ENCODE measurements around the gene POP7.

Gene POP7

DNA sequence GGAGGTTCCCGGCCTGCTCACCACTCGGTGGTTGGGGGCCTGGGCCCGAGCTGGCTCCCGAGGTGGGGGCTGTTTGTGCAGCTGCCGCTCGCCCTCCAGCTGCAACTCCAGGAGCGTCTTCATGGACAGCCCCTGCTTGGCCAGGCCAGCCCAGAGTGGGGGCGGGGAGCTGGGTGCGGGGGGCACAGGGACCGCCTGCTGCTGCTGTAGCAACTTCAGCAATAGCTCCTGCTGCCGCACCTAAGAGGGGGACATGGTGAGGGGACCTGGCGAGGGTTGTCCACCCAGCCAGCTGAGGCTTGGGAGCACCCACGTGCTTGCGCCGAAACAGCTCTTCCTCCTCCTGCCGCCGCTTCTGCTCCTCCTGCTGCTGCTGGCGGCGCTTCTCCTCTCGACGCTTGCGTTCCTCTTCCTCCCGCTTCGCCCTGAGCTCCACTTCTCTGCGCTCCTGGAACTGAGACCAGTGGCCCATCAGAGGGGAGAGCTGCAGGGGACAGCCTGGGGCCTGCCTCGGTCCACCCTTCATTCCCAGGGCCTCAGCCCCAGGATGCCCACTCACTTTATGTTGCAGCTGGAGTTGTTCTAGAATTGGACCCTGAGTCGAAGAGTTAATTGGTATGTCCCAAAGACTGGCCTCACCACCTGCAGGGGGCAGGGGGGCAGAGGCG, 22.8 kb upstream of the POP7 start:
- ATAC-seq = no peak
- TF ChIP-seq PPARA (CRISPR knock-in tag; IDR thresholded peaks at IDR 0.05; ENCODE audit: borderline replicate concordance) = no peak
- no peak for TF ChIP-seq ISL1 (CRISPR knock-in tag; IDR thresholded peaks at IDR 0.05)
- TF ChIP-seq, protein P1, sequence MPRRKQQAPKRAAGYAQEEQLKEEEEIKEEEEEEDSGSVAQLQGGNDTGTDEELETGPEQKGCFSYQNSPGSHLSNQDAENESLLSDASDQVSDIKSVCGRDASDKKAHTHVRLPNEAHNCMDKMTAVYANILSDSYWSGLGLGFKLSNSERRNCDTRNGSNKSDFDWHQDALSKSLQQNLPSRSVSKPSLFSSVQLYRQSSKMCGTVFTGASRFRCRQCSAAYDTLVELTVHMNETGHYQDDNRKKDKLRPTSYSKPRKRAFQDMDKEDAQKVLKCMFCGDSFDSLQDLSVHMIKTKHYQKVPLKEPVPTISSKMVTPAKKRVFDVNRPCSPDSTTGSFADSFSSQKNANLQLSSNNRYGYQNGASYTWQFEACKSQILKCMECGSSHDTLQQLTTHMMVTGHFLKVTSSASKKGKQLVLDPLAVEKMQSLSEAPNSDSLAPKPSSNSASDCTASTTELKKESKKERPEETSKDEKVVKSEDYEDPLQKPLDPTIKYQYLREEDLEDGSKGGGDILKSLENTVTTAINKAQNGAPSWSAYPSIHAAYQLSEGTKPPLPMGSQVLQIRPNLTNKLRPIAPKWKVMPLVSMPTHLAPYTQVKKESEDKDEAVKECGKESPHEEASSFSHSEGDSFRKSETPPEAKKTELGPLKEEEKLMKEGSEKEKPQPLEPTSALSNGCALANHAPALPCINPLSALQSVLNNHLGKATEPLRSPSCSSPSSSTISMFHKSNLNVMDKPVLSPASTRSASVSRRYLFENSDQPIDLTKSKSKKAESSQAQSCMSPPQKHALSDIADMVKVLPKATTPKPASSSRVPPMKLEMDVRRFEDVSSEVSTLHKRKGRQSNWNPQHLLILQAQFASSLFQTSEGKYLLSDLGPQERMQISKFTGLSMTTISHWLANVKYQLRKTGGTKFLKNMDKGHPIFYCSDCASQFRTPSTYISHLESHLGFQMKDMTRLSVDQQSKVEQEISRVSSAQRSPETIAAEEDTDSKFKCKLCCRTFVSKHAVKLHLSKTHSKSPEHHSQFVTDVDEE (CRISPR knock-in tag; IDR thresholded peaks at IDR 0.05) = no peak
- no peak for TF ChIP-seq BACH2 (CRISPR knock-in tag; IDR thresholded peaks at IDR 0.05; ENCODE audit: borderline replicate concordance)
- TF ChIP-seq ZNF565 (CRISPR knock-in tag; conservative IDR thresholded peaks at IDR 0.05; ENCODE audit: low read depth) = no peak
- no peak for TF ChIP-seq ARNTL (CRISPR knock-in tag; IDR thresholded peaks at IDR 0.05; ENCODE audit: borderline replicate concordance, low read depth)
- TF ChIP-seq TCF4 (CRISPR knock-in tag; IDR thresholded peaks at IDR 0.05; ENCODE audit: borderline replicate concordance) = no peak
- TF ChIP-seq CSDC2 (CRISPR knock-in tag; IDR thresholded peaks at IDR 0.05) = no peak
- TF ChIP-seq, protein P2, sequence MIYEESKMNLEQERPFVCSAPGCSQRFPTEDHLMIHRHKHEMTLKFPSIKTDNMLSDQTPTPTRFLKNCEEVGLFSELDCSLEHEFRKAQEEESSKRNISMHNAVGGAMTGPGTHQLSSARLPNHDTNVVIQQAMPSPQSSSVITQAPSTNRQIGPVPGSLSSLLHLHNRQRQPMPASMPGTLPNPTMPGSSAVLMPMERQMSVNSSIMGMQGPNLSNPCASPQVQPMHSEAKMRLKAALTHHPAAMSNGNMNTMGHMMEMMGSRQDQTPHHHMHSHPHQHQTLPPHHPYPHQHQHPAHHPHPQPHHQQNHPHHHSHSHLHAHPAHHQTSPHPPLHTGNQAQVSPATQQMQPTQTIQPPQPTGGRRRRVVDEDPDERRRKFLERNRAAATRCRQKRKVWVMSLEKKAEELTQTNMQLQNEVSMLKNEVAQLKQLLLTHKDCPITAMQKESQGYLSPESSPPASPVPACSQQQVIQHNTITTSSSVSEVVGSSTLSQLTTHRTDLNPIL (CRISPR knock-in tag; IDR thresholded peaks at IDR 0.05; ENCODE audit: low read depth) = no peak
- TF ChIP-seq ZC3H10 (CRISPR knock-in tag; IDR thresholded peaks at IDR 0.05) = no peak
- TF ChIP-seq, protein P3, sequence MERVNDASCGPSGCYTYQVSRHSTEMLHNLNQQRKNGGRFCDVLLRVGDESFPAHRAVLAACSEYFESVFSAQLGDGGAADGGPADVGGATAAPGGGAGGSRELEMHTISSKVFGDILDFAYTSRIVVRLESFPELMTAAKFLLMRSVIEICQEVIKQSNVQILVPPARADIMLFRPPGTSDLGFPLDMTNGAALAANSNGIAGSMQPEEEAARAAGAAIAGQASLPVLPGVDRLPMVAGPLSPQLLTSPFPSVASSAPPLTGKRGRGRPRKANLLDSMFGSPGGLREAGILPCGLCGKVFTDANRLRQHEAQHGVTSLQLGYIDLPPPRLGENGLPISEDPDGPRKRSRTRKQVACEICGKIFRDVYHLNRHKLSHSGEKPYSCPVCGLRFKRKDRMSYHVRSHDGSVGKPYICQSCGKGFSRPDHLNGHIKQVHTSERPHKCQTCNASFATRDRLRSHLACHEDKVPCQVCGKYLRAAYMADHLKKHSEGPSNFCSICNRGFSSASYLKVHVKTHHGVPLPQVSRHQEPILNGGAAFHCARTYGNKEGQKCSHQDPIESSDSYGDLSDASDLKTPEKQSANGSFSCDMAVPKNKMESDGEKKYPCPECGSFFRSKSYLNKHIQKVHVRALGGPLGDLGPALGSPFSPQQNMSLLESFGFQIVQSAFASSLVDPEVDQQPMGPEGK (CRISPR knock-in tag; IDR thresholded peaks at IDR 0.05; ENCODE audit: borderline replicate concordance) = no peak
- no peak for TF ChIP-seq TOX (CRISPR knock-in tag; IDR thresholded peaks at IDR 0.05; ENCODE audit: borderline replicate concordance)
- TF ChIP-seq SNAI2 (CRISPR knock-in tag; IDR thresholded peaks at IDR 0.05) = no peak
- TF ChIP-seq ZFP30 (CRISPR knock-in tag; IDR thresholded peaks at IDR 0.05) = no peak
- TF ChIP-seq, protein P4, sequence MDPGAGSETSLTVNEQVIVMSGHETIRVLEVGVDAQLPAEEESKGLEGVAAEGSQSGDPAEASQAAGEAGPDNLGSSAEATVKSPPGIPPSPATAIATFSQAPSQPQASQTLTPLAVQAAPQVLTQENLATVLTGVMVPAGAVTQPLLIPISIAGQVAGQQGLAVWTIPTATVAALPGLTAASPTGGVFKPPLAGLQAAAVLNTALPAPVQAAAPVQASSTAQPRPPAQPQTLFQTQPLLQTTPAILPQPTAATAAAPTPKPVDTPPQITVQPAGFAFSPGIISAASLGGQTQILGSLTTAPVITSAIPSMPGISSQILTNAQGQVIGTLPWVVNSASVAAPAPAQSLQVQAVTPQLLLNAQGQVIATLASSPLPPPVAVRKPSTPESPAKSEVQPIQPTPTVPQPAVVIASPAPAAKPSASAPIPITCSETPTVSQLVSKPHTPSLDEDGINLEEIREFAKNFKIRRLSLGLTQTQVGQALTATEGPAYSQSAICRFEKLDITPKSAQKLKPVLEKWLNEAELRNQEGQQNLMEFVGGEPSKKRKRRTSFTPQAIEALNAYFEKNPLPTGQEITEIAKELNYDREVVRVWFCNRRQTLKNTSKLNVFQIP (CRISPR knock-in tag; IDR thresholded peaks at IDR 0.05; ENCODE audit: borderline replicate concordance, low read depth) = no peak
- no peak for TF ChIP-seq OSR1 (CRISPR knock-in tag; IDR thresholded peaks at IDR 0.05)

DNA sequence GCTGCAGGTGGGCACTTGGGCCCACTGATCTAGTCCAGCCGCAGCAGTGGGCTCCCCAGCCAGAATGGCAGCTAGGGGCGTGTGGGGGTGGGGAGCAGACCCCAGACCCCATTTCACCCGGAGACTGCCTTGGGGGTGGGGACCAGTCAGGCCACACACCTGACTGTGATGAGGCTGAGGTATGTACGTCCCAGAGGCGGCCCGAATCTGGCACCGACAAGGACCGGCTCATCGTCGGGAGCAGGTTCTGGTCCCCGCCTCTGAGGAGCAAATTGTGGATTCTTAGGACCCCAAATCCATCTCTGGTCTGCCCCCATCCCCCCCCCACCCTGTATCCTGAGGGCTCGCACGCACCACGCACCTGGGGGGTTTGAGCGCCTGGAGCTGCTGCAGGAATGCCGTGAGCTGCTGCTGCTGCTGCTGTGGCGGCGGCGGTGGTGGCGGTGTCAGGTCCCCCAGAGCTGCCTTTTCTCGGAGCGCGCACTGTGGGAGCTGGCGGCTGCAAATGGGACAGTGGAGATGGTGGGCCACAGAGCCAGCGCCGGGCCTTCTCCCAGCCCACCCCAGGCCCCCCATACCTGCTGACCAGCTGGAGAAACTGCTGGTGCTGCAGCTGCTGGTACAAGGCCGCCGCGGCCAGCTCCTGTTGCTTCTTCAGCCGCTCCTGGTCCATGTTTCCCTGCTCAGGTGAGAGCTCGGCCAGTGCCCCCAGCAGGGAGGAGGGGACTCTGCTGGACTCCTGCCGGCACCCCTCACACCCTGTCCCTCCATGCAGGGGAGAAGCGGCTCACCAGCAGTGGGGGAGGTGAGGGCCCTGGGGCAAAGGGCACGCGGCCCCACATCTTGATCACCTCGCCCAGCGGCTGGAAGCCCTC, 22.0 kb upstream of the POP7 start:
- no peak for ATAC-seq
- TF ChIP-seq ESRRG (CRISPR knock-in tag; IDR thresholded peaks at IDR 0.05) (no peak), GLIS3 (CRISPR knock-in tag; IDR thresholded peaks at IDR 0.05) (no peak), SNAI2 (CRISPR knock-in tag; IDR thresholded peaks at IDR 0.05) (no peak), ZNF70 (CRISPR knock-in tag; IDR thresholded peaks at IDR 0.05) (no peak), ARNTL (CRISPR knock-in tag; IDR thresholded peaks at IDR 0.05; ENCODE audit: borderline replicate concordance, low read depth) (no peak), BACH2 (CRISPR knock-in tag; IDR thresholded peaks at IDR 0.05; ENCODE audit: borderline replicate concordance) (no peak), RARB (CRISPR knock-in tag; IDR thresholded peaks at IDR 0.05) (no peak), TOX (CRISPR knock-in tag; IDR thresholded peaks at IDR 0.05; ENCODE audit: borderline replicate concordance) (no peak), OSR1 (CRISPR knock-in tag; IDR thresholded peaks at IDR 0.05) (no peak)
- TF ChIP-seq, protein P5, sequence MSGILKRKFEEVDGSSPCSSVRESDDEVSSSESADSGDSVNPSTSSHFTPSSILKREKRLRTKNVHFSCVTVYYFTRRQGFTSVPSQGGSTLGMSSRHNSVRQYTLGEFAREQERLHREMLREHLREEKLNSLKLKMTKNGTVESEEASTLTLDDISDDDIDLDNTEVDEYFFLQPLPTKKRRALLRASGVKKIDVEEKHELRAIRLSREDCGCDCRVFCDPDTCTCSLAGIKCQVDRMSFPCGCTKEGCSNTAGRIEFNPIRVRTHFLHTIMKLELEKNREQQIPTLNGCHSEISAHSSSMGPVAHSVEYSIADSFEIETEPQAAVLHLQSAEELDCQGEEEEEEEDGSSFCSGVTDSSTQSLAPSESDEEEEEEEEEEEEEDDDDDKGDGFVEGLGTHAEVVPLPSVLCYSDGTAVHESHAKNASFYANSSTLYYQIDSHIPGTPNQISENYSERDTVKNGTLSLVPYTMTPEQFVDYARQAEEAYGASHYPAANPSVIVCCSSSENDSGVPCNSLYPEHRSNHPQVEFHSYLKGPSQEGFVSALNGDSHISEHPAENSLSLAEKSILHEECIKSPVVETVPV (CRISPR knock-in tag; IDR thresholded peaks at IDR 0.05) = no peak
- TF ChIP-seq, protein P2 (CRISPR knock-in tag; IDR thresholded peaks at IDR 0.05; ENCODE audit: low read depth) = no peak
